ENCODE data around the gene TRPV3.

DNA sequence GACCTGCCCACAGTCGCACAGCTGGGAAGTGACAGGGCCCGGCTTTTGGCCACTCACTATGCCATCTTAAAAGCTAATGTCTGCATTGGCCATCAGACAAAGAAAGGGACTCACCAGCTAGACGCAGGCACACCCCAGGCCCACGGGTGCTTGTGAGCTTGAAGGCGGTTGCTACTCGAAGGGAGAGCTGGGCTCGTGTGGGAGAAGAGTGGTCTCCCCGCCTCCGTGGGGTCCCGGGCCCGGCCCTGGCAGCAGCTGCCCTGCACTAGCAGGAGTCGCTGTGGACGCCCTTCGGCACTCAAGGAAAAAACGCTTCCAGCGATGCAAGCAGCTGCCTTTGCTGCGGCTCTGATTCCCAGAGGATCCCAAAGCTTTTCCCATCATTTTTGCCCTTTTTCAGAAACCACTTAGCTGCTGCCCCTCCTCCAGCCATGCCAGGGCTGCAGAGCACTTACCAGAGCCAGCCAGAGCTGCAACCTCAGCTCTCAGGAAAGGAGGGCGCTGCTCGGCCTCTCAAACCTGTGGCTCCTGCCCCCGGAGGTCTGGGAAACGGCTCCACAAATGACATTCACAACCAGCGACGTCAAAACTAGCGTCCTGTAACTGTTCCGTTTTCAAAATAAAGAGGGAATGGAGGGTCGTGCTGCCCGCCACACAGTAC, 39.3 kb upstream of the TRPV3 start:
- TF ChIP-seq, protein P1, sequence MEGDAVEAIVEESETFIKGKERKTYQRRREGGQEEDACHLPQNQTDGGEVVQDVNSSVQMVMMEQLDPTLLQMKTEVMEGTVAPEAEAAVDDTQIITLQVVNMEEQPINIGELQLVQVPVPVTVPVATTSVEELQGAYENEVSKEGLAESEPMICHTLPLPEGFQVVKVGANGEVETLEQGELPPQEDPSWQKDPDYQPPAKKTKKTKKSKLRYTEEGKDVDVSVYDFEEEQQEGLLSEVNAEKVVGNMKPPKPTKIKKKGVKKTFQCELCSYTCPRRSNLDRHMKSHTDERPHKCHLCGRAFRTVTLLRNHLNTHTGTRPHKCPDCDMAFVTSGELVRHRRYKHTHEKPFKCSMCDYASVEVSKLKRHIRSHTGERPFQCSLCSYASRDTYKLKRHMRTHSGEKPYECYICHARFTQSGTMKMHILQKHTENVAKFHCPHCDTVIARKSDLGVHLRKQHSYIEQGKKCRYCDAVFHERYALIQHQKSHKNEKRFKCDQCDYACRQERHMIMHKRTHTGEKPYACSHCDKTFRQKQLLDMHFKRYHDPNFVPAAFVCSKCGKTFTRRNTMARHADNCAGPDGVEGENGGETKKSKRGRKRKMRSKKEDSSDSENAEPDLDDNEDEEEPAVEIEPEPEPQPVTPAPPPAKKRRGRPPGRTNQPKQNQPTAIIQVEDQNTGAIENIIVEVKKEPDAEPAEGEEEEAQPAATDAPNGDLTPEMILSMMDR (IDR thresholded peaks at IDR 0.05 in 2 of 3, conservative IDR thresholded peaks at IDR 0.05 in 1 of 3; ENCODE audit: borderline replicate concordance in 1 of 3, insufficient read depth in 1 of 3, low read depth in 2 of 3, low read length in 2 of 3): no peak
- TF ChIP-seq TCF7L2 (IDR thresholded peaks at IDR 0.05; ENCODE audit: borderline replicate concordance, extremely low read depth, insufficient read depth, insufficient read length): no peak
- TF ChIP-seq YY1 (IDR thresholded peaks at IDR 0.05; ENCODE audit: extremely low read depth, insufficient replicate concordance, low read depth, low read length): no peak
- TF ChIP-seq, protein P2, sequence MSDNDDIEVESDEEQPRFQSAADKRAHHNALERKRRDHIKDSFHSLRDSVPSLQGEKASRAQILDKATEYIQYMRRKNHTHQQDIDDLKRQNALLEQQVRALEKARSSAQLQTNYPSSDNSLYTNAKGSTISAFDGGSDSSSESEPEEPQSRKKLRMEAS (IDR thresholded peaks at IDR 0.05): no peak
- TF ChIP-seq SIN3A (IDR thresholded peaks at IDR 0.05; ENCODE audit: low read depth): no peak
- no peak for TF ChIP-seq EZH2 (IDR thresholded peaks at IDR 0.05)
- TF ChIP-seq ZFX (IDR thresholded peaks at IDR 0.05): no peak
- no peak for TF ChIP-seq EGR1 (IDR thresholded peaks at IDR 0.05; ENCODE audit: low read depth)
- no peak for TF ChIP-seq ZNF274 (IDR thresholded peaks at IDR 0.05; ENCODE audit: low read depth, low read length)
- TF ChIP-seq, protein P3, sequence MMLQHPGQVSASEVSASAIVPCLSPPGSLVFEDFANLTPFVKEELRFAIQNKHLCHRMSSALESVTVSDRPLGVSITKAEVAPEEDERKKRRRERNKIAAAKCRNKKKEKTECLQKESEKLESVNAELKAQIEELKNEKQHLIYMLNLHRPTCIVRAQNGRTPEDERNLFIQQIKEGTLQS (IDR thresholded peaks at IDR 0.05): no peak
- no peak for TF ChIP-seq POLR2A (IDR thresholded peaks at IDR 0.05; ENCODE audit: borderline replicate concordance, extremely low read depth, insufficient read depth, insufficient read length)
- no peak for TF ChIP-seq POLR2AphosphoS5 (IDR thresholded peaks at IDR 0.05; ENCODE audit: low read depth, low read length)
- no peak for TF ChIP-seq JUND (IDR thresholded peaks at IDR 0.05)
- no peak for TF ChIP-seq SP1 (IDR thresholded peaks at IDR 0.05; ENCODE audit: low read depth)

Measured in HCT116 (cell line).